Common myeloid progenitor, CD34-positive (primary cell): ENCODE measurements around the gene PCNX4.

ENCODE experiments used
- CTCF ChIA-PET: fragments of 350-600 bp; sonication (Branson Sonifier 250); formaldehyde crosslinking; loops from one replicate; lab custom pipeline; 2021; ENCODE audit warnings: antibody characterized with exemption; lab: Charles Lee
- POLR2A ChIA-PET: fragments of 350-600 bp; sonication (Branson Sonifier 250); formaldehyde crosslinking; loops from one replicate; lab custom pipeline; 2021; ENCODE audit warnings: antibody characterized with exemption; lab: Charles Lee
- DNase-seq, 3 donors: peaks; one replicate each; pipeline versions ENCODE4 v3.0.0 to v3.0.0-alpha.2; 2013
- H3K27ac ChIP-seq, 2 experiments: 1 replicate in 1 of 2; 2 replicates in 1 of 2; pipeline ENCODE4 v1.7.0; 2013; ENCODE audit warnings: inconsistent platforms in 2 of 2, low read length in 2 of 2, mild to moderate bottlenecking in 2 of 2, low read depth in 1 of 2, moderate library complexity in 1 of 2; ENCODE audit not compliant: severe bottlenecking in 2 of 2, insufficient read depth in 1 of 2, poor library complexity in 1 of 2
- H3K27me3 ChIP-seq, 5 experiments: replicated peaks in 2 of 5; 1 replicate in 3 of 5; 2 replicates in 2 of 5; pipeline versions ENCODE4 v1.6.1 to v1.7.0; 2013; ENCODE audit warnings: low read length in 4 of 5, mild to moderate bottlenecking in 2 of 5, moderate library complexity in 2 of 5, inconsistent platforms in 1 of 5; ENCODE audit not compliant: insufficient read depth in 5 of 5, control insufficient read depth in 4 of 5
- H3K36me3 ChIP-seq, 4 experiments: 1 replicate in 2 of 4; 2 replicates in 2 of 4; pipeline versions ENCODE4 v1.6.1 to v1.7.0; 2013; ENCODE audit warnings: low read length in 3 of 4, control low read depth in 1 of 4, mild to moderate bottlenecking in 1 of 4; ENCODE audit not compliant: control insufficient read depth in 4 of 4, insufficient read depth in 4 of 4
- H3K4me1 ChIP-seq, 4 experiments: 1 replicate in 3 of 4; 2 replicates in 1 of 4; pipeline versions ENCODE4 v1.6.1 to v1.7.1; 2013; ENCODE audit warnings: low read length in 3 of 4, mild to moderate bottlenecking in 3 of 4, control low read depth in 1 of 4, inconsistent platforms in 1 of 4, moderate library complexity in 1 of 4; ENCODE audit not compliant: control insufficient read depth in 4 of 4, insufficient read depth in 4 of 4; ENCODE audit errors: control extremely low read depth in 1 of 4
- H3K4me3 ChIP-seq, 7 experiments: 1 replicate in 4 of 7; 2 replicates in 3 of 7; pipeline versions ENCODE4 v1.5.1 to v1.7.0; 2013; ENCODE audit warnings: mild to moderate bottlenecking in 7 of 7, low read length in 6 of 7, moderate library complexity in 6 of 7, inconsistent platforms in 2 of 7, low read depth in 2 of 7, control low read depth in 1 of 7; ENCODE audit not compliant: insufficient read depth in 4 of 7, control insufficient read depth in 1 of 7; ENCODE audit errors: extremely low read depth in 1 of 7
- H3K9me3 ChIP-seq, 5 experiments: 1 replicate in 4 of 5; 2 replicates in 1 of 5; pipeline versions ENCODE4 v1.6.1 to v1.7.1; 2013; ENCODE audit warnings: low read length in 4 of 5, mild to moderate bottlenecking in 2 of 5, inconsistent platforms in 1 of 5, low read depth in 1 of 5, moderate library complexity in 1 of 5; ENCODE audit not compliant: control insufficient read depth in 4 of 5, insufficient read depth in 2 of 5; ENCODE audit errors: control extremely low read depth in 1 of 5
- WGBS: methylation state at CpG from one replicate; pipeline ENCODE4 v1.1.5; 2013; ENCODE audit not compliant: insufficient coverage; 5-methylcytosine and 5-hydroxymethylcytosine counted together

Gene PCNX4

GRCh38 chr14:60206837-60207533 is 115.3 kb downstream of the PCNX4 start:
- H3K27me3 ChIP-seq = no peaks in the 10 kb centered on the region
- no peak overlapping the region for H3K4me3 ChIP-seq
- ChIA-PET POLR2A (no interaction called here), CTCF (no interaction called here)
- H3K4me1 ChIP-seq = peaks cover 0 to 3% (median 0%) of the 10 kb centered on the region in 4 experiments
- no peak for DNase-seq
- 91% methylated on average over 6 of the region's 6 CpGs for WGBS
- H3K36me3 ChIP-seq = no peaks in the 10 kb centered on the region
- H3K27ac ChIP-seq = no peak overlapping the region
- no peaks in the 10 kb centered on the region for H3K9me3 ChIP-seq

- no CpG with 5 or more reads among the region's 1 CpG for WGBS
- H3K4me3 ChIP-seq = no peak overlapping the region
- ChIA-PET CTCF (interaction anchor here (0.9 kb wide), 1 partner anchor 139 kb away, joined by 3 read pairs; no protein-coding TSS in a partner anchor), POLR2A (interaction anchor here (0.7 kb wide), 1 partner anchor 103 kb away, joined by 4 read pairs; no protein-coding TSS in a partner anchor)
- no peaks in the 10 kb centered on the region for H3K9me3 ChIP-seq
- H3K27ac ChIP-seq = no peak overlapping the region
- H3K36me3 ChIP-seq = no peaks in the 10 kb centered on the region
- H3K4me1 ChIP-seq = no peaks in the 10 kb centered on the region
- DNase-seq = no peak
- H3K27me3 ChIP-seq = no peaks in the 10 kb centered on the region
Measured at GRCh38 chr14:60210703-60211102, 119.0 kb downstream of the PCNX4 start.

GRCh38 chr14:60211153-60211552 is 119.4 kb downstream of the PCNX4 start:
- Histone ChIP-seq H3K9me3 (no peaks in the 10 kb centered on the region), H3K4me3 (no peak overlapping the region), H3K27me3 (no peaks in the 10 kb centered on the region), H3K27ac (no peak overlapping the region), H3K36me3 (no peaks in the 10 kb centered on the region), H3K4me1 (no peaks in the 10 kb centered on the region)
- POLR2A ChIA-PET = no interaction called here
- WGBS = 100% methylated on average over 1 of the region's 3 CpGs
- no peak for DNase-seq
- CTCF ChIA-PET = interaction anchor here (0.9 kb wide), 1 partner anchor 139 kb away, joined by 3 read pairs; no protein-coding TSS in a partner anchor

- Histone ChIP-seq H3K36me3 (no peaks in the 10 kb centered on the region), H3K27ac (no peak overlapping the region), H3K27me3 (no peaks in the 10 kb centered on the region), H3K9me3 (no peaks in the 10 kb centered on the region), H3K4me3 (no peak overlapping the region), H3K4me1 (no peaks in the 10 kb centered on the region)
- WGBS = 100% methylated on average over 3 of the region's 5 CpGs
- DNase-seq = no peak
- POLR2A ChIA-PET = interaction anchor here (0.6 kb wide), 1 partner anchor 12 kb away, joined by 3 read pairs; no protein-coding TSS in a partner anchor
- CTCF ChIA-PET = interaction anchor here (1.1 to 1.3 kb wide), 3 partner anchors 12 to 119 kb away, joined by 3 to 4 read pairs (median 3); no protein-coding TSS in a partner anchor
Measured at GRCh38 chr14:60212503-60213371, 121.0 kb downstream of the PCNX4 start.

GRCh38 chr14:60214003-60214402 is 122.3 kb downstream of the PCNX4 start:
- Histone ChIP-seq H3K36me3 (no peaks in the 10 kb centered on the region), H3K4me1 (no peaks in the 10 kb centered on the region), H3K27me3 (no peaks in the 10 kb centered on the region), H3K4me3 (no peak overlapping the region), H3K9me3 (no peaks in the 10 kb centered on the region), H3K27ac (no peak overlapping the region)
- CTCF ChIA-PET = no interaction called here
- no peak for DNase-seq
- 100% methylated on average over 2 of the region's 3 CpGs for WGBS
- POLR2A ChIA-PET = no interaction called here

- H3K4me1 ChIP-seq = no peaks in the 10 kb centered on the region
- no peaks in the 10 kb centered on the region for H3K36me3 ChIP-seq
- no peaks in the 10 kb centered on the region for H3K9me3 ChIP-seq
- H3K4me3 ChIP-seq = no peak overlapping the region
- ChIA-PET POLR2A (no interaction called here), CTCF (interaction anchor here (1.4 kb wide), 1 partner anchor 16 kb away, joined by 3 read pairs; no protein-coding TSS in a partner anchor)
- no peaks in the 10 kb centered on the region for H3K27me3 ChIP-seq
- DNase-seq = no peak
- H3K27ac ChIP-seq = no peak overlapping the region
- no CpG with 5 or more reads among the region's 1 CpG for WGBS
Measured at GRCh38 chr14:60214415-60215126, 122.8 kb downstream of the PCNX4 start.
